ENCODE results near the gene SCYL1. TPM values are rescaled to one million over a fixed set of nuclear protein-coding genes. Genes with fewer than 3 reads are reported as not detected.

The SCYL1 gene
- total and polyA plus RNA-seq, 3 donors from 2014 or later: 127 to 160 (median 131) TPM

DNA sequence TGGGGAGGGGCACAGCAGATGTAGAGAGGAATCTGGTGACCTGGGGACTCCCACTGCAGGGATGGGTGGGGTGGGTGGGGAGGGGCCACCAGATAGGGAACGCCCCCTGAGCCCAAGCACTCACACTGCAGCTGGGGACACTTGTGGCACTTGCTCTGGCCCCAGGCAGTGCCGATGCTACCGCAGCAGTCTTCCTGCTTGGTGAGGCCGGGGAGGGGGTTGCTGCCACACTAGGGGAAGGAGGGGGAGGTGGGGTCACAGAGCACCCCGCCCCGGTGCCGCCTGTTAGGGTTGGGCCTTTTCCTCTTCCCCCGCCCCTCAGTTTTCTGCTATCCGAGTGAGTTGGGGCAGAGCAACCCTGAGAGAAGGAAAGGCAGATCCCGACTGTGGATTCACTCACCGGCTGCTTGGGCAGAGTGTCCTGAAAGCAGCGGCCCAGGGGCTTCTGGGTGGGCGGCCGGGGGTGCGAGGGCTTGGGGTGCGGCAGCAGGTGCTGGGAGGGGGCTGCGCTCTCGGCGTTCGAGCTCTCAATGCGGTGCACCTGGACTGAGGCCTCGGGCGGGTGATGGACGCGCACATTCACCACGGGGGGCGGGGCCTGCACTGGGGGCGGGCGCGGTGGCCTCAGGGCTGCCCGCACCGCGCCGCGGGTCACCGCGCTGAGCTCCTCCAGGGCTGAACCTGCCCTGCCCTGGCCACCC, 28.6 kb downstream of the SCYL1 start:
- peaks cover 16% of the 10 kb centered on the region for H3K4me1 ChIP-seq
- no peaks in the 10 kb centered on the region for H3K36me3 ChIP-seq (ENCODE audit: low read depth, missing control alignments)
- 60 to 70% methylated on average over 14 to 36 of the region's 37 CpGs for WGBS, 2 donors
- DNase-seq: no peak
- no peaks in the 10 kb centered on the region for H3K27me3 ChIP-seq
- intact Hi-C loops (cut with DNase I; ENCODE audit: low total_unique reads): no loop called here
- no peak overlapping the region for H3K27ac ChIP-seq
- no peaks in the 10 kb centered on the region for H3K9me3 ChIP-seq
- no peak for TF ChIP-seq POLR2A (IDR thresholded peaks at IDR 0.05)
- TF ChIP-seq, protein P1, sequence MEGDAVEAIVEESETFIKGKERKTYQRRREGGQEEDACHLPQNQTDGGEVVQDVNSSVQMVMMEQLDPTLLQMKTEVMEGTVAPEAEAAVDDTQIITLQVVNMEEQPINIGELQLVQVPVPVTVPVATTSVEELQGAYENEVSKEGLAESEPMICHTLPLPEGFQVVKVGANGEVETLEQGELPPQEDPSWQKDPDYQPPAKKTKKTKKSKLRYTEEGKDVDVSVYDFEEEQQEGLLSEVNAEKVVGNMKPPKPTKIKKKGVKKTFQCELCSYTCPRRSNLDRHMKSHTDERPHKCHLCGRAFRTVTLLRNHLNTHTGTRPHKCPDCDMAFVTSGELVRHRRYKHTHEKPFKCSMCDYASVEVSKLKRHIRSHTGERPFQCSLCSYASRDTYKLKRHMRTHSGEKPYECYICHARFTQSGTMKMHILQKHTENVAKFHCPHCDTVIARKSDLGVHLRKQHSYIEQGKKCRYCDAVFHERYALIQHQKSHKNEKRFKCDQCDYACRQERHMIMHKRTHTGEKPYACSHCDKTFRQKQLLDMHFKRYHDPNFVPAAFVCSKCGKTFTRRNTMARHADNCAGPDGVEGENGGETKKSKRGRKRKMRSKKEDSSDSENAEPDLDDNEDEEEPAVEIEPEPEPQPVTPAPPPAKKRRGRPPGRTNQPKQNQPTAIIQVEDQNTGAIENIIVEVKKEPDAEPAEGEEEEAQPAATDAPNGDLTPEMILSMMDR (IDR thresholded peaks at IDR 0.05): no peak
- no peak overlapping the region for H3K4me3 ChIP-seq

DNA sequence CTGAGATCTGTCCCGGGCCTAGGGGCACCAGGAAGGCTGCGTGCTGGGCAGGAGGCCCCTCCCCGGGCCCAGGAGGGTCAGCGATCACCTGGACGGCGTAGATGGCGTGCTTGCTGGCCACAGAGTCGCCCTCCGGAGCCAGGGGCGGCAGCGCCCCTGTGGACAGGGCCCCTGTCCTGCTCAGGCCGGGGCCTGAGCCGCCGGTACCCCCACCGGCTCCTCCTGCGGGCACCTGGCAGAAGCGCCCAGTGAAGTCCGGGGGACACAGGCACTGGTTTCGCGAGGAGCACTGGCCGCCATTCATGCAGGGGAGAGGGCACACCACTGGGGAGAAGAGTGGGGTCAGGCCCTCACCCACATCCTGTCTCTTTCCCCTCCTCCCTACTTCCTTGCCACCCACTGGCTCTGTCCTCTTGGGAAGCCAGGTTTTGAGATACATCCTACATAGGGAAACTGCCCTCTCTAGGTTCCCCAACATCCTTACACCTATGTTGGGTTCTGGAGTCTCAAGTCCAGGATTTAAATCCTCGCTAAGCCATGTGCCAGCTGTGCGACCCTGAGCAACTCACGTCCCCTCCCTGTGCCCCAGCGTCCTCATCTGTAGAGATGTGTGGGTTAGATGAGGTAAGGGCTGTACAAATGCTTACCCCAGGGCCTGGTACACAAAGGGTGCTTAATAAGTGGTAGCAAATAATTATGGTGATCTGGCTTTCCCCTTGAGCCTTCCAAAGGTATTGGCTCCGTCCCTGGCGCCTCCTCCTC, 29.4 kb downstream of the SCYL1 start:
- H3K27ac ChIP-seq: no peak overlapping the region

DNA sequence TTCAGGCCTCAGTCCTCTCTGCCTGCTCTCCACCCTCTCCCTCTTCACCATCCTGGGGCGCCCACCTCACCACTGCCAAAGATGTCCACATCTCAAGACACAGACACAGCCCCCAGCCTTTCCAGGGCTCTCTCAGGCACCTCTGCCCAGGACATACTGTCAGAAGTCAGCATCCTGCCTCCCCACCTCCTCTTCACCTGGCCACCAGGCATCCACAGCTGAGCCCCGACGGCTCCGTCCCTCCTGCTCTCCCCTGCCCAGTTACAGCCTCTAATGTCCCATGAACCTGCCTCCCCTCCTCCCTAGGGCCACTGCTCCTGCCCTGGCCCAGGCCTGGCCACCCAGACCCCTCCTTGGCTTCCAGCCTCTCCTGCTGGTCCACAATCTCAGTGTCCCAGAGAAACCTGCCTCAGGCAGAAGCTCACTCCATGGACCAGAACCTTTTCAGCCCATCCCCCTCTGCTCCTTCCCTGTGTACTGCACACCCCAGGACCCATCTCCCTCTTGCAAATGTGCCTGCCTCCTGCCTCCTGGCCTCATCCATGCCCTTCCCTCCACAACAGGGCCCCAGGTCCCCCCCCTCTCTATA, 30.1 kb downstream of the SCYL1 start:
- Histone ChIP-seq H3K4me3 (no peak overlapping the region), H3K27ac (no peak overlapping the region), H3K36me3 (ENCODE audit: low read depth, missing control alignments) (no peaks in the 10 kb centered on the region), H3K27me3 (no peaks in the 10 kb centered on the region), H3K4me1 (peaks cover 29% of the 10 kb centered on the region), H3K9me3 (no peaks in the 10 kb centered on the region)
- no peak for DNase-seq
- intact Hi-C loops (cut with DNase I; ENCODE audit: low total_unique reads): no loop called here
- TF ChIP-seq, protein P1 (IDR thresholded peaks at IDR 0.05): no peak
- TF ChIP-seq POLR2A (IDR thresholded peaks at IDR 0.05): no peak
- 70 to 95% methylated on average over 4 of the region's 4 CpGs for WGBS, 2 donors

More for the DNA sequence above, 29.4 kb downstream of the SCYL1 start:
- H3K27me3 ChIP-seq: no peaks in the 10 kb centered on the region
- H3K4me1 ChIP-seq: peaks cover 24% of the 10 kb centered on the region
- no peak for DNase-seq
- H3K9me3 ChIP-seq: no peaks in the 10 kb centered on the region
- H3K4me3 ChIP-seq: no peak overlapping the region
- WGBS, 2 donors: 74 to 80% methylated on average over 7 to 26 of the region's 27 CpGs
- H3K36me3 ChIP-seq (ENCODE audit: low read depth, missing control alignments): no peaks in the 10 kb centered on the region
- intact Hi-C loops (cut with DNase I; ENCODE audit: low total_unique reads): no loop called here
- TF ChIP-seq, protein P1 (IDR thresholded peaks at IDR 0.05): no peak
- no peak for TF ChIP-seq POLR2A (IDR thresholded peaks at IDR 0.05)

DNA sequence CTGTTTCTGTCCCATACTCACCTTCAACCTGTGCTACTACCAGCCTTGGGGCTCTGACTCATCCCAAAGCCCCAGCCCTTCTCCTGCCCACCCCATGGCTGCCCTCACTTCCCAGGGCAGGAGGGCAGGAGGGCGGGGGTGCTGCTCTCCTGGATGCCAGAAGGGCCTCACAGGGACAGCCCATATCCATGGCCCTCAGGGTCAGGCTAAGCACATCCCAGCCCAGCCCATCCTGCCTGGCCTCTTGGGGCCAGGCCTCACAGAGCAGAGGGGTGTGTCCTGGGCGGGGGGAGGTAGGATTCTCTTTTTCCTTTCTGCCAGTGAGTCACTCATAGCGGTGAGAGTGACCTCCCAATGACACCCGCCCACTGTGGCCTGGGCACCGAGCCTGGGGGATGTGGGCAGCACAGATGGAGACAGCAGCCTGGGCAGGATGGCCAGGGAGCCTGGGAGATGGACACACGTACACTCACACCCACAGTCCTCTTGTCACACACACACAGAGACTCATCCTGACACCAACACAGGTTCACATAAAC, 30.9 kb downstream of the SCYL1 start:
- H3K4me1 ChIP-seq: peaks cover 36% of the 10 kb centered on the region
- no peak for DNase-seq
- WGBS, 2 donors: 32% methylated on average over 6 of the region's 6 CpGs; no CpG with 5 or more reads in 1 of the 2 donors
- peak overlapping the region in 1 of 2 donors; percentile 5 for H3K27ac ChIP-seq
- no peaks in the 10 kb centered on the region for H3K36me3 ChIP-seq (ENCODE audit: low read depth, missing control alignments)
- H3K9me3 ChIP-seq: no peaks in the 10 kb centered on the region
- intact Hi-C loops (cut with DNase I; ENCODE audit: low total_unique reads): no loop called here
- no peaks in the 10 kb centered on the region for H3K27me3 ChIP-seq
- TF ChIP-seq, protein P1 (IDR thresholded peaks at IDR 0.05): no peak
- no peak for TF ChIP-seq POLR2A (IDR thresholded peaks at IDR 0.05)
- no peak overlapping the region for H3K4me3 ChIP-seq
